PC-3 (cell line): Measurements from ENCODE around the gene PLCZ1.

ENCODE experiments used
- CTCF ChIP-seq: fragments of 300-600 bp; sonication (generic); conservative IDR thresholded peaks from 2 replicates; pipeline ENCODE4 v1.5.1; 2017; ENCODE audit warnings: antibody characterized with exemption, low read depth, mild to moderate bottlenecking, low read length
- EZH2 ChIP-seq: fragments of 300-600 bp; sonication (generic); IDR thresholded peaks from one replicate; pipeline ENCODE4 v1.6.1; 2017; ENCODE audit warnings: antibody characterized with exemption, mild to moderate bottlenecking, low read length; ENCODE audit not compliant: unreplicated experiment
- EZH2phosphoT487 ChIP-seq: fragments of 300-600 bp; sonication (generic); IDR thresholded peaks from 2 replicates; pipeline ENCODE4 v1.6.1; 2018; ENCODE audit warnings: mild to moderate bottlenecking, antibody characterized with exemption, low read length, borderline replicate concordance

- TF ChIP-seq CTCF: no peak
- TF ChIP-seq EZH2phosphoT487: no peak
- TF ChIP-seq EZH2: no peak
Observed at GRCh38 chr12:18683327-18684013, 54.3 kb downstream of the PLCZ1 start.
